DMS79 (cell line): ENCODE results near the gene LRP1B.

Experiments used
- DNase-seq: peaks from one replicate; lab custom pipeline; 2025; lab: John Stamatoyannopoulos, UW

Gene LRP1B

DNA sequence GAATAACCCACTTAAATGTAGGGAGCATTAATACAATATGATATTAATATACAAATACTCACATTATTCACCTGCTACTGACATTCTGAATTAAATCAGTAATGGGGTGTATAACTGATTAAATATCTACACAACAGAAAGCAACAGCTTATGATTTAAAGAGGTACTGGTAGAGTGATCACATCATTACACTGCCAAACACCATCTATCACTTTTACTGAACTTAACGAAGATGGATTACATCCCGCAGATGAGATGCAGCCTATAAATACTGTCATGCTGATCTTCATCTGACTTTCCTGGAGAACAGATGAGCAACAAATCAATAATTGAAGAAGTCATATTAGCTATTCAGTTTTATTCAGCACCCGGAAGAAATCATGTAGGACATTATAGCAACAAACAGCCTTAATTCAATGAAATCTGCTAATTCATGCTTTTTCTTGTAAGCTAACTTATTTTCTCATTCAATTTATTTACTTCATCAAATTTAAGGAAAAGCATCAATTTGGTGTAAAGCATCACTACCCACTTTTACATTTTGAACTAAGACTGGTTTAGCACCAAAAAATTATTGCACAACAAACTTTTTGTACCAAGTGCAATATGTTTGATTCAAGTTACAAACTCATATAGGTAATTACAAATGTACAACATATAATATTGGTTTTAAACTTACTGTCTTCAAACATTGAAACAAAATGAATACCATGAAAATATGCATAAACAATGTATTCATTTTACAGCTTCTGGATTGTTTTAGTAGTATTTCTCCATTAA lies 1509.0 kb downstream of the LRP1B start:
- no peak for DNase-seq

DNA sequence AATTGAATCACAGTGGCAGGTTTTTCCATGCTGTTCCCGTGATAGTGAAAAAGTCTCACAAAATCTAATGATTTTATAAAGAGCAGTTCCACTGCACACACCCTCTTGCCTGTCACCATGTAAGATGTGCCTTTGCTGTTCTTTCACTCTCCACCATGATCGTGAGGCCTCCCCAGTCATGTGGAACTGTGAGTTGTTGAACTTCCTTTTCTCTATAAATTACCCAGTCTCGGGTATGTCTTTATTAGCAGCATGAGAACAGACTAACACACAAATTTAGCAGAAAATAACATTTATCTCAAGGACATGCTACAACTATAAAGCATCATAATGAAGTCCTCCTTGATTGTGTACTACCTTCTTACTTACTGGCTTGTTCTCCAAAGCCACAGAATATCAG lies 1526.0 kb downstream of the LRP1B start:
- no peak for DNase-seq

DNA sequence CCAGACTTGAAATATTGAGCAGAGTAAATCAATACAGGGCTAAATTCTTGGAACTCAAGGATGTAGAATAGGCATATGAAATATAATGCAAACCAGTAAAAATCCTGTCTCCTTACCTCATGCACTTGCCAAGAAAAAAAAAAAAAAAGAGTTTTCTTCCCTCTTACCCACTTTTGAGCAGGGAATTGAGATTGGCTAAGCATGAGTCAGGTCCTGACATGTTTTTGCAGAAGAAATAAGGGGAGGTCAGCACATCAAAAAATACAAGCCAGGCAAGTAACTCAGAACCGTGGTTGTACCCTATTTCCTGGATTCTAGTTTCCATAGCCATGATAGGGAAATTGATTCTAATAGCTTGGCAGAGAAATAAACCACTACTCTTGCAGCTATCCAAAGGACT lies 1526.7 kb downstream of the LRP1B start:
- DNase-seq = no peak

DNA sequence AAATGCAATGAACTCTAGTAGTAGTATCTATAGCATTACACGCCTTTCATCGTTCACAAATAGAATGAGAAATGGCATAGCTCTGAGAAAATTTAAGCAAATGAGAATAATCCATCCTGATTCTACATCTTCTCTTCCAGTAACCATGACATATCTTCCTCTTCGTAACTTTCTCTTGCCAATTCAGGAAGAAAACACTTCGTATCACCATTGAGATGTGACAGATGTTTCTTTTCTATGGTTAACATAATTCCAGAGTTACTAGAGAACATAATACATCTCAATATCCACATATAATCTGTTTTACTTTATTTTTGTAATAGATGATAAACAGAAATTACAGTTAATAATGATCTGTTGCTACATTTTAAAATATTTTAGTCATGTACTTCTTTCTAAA lies 1527.4 kb downstream of the LRP1B start:
- DNase-seq = no peak

DNA sequence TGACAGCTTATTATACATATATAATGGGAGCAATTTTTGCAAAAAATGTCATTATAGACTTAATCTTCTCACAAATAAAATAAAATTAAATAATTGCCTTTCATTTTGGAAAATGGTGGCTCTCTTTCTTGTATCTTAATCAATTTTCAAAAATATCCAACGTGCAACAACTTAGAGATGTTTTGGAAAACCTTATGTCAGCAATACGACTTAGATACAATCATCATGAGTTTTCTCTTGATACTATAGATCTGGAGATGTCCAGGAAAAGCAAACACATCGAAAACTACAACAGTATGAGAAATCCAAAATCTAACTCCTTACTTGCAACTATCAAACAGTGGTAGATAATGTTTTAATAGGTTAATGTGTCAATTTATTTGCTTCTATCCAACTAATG lies 1529.0 kb downstream of the LRP1B start:
- no peak for DNase-seq

DNA sequence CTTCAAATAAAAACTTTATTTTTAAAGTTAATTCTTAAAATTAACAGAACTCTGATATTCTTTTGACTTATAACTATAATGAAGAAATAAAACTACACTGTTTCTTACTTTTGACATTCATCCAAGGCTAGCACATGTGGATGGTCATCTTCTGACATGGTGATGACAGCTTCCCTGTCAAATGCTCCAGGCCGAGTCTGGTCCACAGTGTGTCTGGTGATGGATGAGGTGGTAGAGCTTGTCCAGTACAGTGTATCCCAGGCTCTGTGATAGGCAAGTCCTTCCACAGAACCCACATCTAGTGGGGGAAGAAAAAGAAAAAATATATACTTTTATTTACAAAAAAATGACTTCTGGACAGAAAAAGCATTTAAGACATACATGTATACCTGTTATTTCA lies 1529.5 kb downstream of the LRP1B start:
- DNase-seq = no peak

DNA sequence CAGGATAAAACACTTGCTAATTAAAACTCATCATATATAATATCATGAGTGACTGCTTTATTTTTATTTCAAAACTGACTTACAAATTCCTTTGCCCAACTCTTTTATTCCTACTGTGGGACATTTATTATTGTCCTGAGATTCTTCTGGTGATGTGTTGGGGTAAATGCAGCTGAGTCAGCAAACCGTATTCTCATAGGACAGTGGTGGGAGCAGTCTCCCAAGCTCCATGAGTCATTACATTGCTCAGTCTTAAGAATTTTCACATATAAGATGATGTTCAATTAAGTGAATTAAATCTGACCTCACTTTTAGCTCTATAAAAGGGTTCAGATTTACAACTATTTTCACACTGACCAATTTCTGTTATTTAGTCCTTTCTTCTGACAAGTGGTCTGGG lies 1530.7 kb downstream of the LRP1B start:
- DNase-seq = no peak

DNA sequence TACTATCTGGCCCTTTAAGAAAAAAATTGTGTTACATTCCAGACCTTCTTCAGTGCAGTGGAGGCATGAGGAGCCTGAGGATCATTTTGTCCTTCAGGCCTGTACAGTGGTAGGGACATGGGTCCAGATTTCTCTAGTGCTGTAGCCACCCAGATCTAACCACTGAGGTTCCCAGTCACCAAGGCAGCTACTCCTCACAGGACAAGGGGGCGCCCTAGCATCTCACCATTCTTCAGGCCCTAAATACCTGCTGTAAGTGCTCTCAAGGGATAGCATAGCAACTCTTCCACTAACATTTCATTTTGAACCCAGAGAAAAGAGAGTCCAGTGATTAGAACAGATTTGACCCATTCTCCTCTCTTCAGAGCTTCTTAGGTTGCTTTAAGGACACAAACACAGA lies 1533.0 kb downstream of the LRP1B start:
- no peak for DNase-seq

DNA sequence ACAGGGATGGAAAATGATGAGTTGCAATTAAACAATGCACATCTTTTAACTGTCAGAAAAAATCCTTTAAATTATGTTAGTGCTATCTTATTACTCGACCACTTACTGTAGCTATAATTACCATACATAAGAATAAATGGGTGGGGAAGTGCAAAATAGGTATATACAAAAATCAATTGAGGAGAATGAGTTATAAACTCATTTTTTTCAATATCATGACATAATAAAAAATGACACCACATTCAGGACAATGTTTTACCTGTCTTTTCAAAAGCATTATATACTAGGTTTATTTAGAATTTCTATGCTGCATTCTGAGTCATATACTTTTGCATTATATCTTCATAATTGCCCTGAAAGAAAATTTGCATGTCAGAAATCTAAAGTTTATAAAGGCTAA lies 1533.6 kb downstream of the LRP1B start:
- no peak for DNase-seq

DNA sequence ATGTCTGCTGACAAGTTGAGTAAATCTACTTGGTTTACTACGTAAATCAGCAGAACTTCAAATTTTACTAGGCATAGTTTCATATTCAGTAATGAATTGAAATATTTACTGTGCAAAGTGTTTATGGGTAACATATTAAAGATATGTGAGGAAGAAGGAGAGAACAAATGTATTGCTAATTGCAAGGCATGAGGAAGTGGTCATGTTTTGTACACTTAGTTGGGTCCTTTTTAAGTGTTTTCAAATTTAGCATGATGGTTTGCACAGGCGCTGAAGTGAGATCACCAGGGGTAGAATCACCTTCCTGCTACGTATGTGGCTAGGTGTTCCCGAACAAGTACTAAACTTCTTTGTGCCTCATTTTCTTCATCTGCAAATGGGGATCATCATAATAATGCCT lies 1534.4 kb downstream of the LRP1B start:
- DNase-seq = no peak

DNA sequence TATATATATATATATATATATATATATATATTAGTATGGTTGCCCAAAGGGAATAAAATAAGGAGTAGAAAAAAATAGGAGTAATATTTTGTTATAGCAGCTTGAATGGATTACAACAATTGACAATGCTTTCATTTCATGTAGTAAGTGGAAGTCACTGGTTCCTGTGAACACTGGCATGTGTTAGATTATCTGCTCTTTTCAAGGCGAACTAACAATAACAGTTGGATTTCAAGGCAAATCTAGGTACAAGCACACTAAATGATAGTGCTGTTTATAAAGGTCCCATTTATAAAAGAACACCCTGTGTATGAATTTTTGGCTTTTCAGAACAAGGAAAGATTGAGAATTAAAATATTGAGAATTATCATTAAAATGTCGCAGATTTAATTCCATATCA lies 1535.7 kb downstream of the LRP1B start:
- DNase-seq = no peak

DNA sequence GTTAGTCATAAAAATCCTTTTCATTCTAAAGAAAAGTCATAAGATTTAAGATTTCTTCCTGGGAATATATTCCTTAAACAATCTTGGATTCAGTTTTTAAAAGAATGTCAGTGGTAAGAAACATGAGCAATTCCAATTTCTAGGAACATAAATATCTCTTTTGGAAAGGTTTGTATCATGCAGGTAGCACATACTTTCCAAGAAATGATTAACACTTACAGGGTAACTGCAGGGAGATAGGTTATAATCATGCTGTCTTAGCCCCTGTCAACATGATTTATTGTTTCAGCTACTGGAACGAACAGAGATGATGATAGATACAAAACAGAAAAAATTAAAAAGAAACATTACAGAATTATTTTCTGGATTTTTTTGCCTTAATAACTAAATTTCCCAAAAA lies 1537.7 kb downstream of the LRP1B start:
- no peak for DNase-seq

DNA sequence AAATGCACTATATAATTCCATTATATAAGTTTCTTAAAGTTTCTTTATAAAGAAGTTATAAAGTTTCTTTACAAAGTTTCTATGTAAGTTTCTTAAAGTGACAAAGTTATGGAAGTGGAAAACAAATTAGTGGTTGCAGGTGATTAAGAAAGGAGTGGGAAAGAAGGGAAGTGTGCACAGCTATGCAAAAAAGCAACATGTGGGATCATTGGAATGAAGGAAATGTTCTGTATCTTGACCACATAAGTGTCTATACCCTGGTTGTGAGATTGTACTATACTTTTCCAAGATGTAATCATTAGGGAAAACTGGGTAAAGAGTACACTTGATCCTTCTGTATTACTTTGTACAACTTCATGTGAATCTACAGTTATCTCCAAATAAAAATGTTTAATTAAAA lies 1541.1 kb downstream of the LRP1B start:
- DNase-seq = no peak

DNA sequence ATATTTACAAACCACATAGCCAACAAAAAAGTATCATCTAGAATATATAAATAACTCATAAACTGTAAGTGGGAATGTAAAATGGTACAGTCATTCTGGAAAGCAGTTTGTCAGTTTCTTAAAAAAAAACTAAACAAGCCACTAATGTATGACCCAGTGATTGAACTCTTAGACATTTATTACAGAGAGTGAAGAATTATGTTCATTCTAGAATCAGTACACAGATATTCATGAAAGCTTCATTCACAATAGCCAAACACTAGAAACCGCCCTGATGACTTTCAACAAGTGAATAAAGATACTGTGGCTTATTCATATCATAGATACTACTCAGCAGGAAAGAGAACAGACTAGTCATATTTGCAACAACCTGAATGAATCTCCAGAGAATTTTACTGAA lies 1541.5 kb downstream of the LRP1B start:
- DNase-seq = no peak

DNA sequence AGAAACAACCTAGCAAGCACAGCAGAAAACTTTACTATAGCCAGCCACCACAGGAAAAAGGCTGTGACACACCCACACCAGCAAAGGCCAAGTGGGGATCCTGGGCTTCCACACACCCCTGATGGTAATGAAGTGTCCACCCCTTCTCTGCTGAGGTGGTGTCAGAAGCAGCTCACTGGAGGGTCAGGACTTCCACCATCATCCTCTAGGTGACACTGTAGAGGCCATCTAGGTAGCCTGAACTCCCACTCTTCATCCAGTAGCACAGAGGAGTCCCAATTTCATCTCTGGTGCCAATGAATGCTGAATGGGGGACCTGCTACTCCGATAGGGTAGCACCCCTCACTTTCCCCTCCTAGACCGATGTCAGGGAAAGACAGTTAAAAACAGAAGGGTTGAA lies 1544.4 kb downstream of the LRP1B start:
- DNase-seq = no peak

DNA sequence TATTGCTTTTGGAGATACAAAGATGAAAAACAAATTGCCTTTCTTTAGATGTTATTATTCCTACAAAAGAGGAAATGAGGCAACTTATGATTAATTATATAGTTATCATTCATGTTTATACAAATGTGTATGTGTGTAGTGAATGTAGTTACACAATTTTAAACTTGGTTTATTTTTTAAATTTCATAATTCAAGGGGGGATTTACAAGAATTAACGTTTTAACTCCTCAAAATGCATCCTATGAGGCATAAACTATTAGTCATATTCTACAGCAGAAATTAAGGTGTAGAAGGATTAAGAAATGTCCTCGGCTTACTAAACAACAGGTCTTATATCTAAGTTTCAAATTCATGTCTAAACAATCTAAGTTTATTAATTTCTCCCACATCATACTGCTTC lies 1545.8 kb downstream of the LRP1B start:
- no peak for DNase-seq

DNA sequence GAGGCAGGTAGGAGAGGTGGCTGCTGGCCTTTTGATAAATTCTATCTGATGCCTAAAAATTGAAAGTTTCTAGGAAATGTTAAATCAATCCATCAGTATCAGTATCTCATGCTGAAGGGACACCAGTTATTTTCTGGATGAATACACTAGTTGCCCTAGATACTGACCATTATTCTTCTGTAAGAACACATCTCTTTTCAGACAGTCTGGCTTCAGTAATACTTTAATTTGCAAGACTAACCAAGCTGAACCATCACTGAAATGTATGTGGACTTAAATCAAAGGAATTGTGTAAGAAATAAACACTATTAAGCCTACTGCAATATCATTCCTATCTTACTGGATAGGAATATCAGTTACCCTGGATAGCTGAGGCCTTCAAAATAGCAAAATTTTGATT lies 1546.3 kb downstream of the LRP1B start:
- no peak for DNase-seq

DNA sequence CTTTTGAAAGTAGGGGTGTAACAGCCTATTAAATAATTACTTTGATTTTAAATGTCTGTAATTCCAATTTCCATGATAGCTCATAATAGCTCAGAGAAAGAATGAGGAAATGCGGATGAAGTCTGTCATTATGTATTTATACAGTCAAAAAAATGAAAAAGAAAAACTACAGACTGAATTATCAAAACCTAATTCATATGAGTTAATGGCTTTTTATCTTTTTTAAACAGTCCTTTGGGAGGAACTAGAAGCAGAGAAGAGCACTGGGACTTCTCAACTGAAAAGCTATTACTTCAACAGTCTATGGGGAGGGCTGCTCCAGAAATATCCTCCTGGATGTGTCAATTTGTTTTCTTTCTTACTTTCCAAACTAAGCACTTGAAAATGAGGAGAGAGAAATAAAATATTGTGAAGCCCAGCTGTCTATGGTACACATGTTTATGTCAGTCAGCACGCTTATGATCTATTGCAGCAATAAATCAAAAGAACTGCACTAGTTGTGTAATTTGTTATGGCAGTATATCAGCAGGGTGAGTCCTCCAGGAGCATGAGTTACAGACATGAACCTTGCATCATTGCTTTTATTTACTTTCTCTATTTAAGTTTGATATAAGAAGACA lies 1550.2 kb downstream of the LRP1B start:
- no peak for DNase-seq

DNA sequence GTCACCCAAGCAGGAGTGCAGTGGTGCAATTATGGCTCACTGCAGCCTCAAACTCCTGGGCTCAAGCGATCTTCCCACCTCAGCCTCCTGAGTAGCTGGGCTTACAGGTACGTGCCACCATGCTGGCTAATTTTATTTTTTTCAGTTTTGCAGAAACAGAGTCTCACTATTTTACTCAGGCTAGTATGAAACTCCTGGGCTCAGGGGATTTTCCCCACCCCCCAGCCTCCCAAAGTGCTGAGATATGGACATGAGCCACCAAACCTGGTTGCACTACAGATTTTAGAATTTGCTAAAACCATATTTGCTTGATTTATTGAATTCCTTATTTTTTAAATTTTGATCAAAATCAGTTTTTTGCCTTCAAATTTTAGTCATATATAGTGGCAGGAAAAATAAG lies 1553.4 kb downstream of the LRP1B start:
- no peak for DNase-seq

DNA sequence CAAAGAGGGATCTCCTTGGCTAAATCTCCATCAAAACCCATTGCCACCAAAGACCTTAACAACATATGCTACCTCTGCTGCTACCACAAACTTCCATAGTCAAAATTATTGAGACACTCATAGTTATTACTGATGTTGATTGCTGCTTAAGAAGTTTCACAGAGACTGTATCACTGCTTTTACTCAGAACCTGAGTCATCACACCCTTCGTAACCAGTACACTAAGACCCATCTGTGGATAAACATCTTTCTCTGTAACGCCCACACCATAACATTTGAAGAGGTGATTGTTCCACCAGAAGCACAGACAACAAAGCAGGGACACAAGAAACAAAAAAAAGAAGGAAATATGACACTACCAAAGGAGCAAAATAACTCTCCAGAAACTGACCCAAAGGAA lies 1563.1 kb downstream of the LRP1B start:
- no peak for DNase-seq

DNA sequence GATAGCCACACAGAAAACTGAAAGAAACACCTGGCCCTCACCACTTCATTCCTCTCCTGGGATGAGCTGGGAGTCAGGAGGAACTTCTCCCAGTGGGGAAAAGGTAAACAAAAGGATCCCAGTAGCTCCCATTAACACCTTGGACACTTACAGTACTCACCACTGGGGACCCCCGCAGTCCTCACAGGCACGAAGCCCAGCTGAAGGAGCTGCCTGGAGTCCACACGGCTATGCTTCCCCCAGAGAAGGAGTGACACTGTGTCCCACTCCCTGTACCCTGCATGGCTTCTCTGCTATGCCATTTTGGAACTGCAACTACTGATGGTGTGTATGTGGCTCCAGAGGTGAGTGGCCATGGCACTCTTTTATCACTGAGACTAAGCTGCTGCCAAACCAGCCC lies 1565.1 kb downstream of the LRP1B start:
- DNase-seq = no peak

DNA sequence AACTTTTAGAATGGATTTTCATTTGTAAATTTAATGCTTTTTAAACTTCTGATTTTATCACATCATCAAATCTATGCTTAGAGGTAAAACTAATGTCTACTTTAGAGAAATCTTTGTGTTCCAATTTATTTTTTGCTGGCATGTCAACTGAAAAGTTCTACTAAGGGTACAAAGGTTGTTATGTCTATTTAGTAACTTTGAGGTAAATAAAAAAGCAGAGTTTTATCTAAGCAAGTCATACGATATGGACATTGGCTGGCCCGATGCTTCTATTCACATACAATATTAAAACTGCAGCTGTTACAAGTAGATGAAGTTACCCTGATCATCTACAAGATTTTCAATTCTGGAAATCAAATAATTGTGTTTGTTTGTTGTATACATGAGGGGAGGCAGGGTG lies 1575.1 kb downstream of the LRP1B start:
- no peak for DNase-seq

DNA sequence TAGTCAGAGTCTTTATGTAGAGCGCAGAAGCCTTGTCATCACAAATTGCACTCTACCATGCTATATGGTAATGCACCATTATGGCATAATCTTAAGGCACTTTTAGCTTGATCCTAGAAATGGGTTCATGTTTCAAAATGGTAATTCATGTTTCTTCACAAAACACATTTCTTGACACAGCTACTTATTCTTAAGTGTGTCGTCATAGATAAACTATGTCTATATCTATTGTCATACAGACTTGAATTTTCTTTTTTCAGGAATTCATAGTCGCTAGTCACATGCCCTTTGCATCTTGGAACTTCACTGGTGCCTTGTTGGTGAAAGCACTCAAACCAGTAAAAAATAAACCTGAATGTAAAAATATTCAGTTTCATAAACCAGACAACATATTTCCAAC lies 1578.2 kb downstream of the LRP1B start:
- no peak for DNase-seq

DNA sequence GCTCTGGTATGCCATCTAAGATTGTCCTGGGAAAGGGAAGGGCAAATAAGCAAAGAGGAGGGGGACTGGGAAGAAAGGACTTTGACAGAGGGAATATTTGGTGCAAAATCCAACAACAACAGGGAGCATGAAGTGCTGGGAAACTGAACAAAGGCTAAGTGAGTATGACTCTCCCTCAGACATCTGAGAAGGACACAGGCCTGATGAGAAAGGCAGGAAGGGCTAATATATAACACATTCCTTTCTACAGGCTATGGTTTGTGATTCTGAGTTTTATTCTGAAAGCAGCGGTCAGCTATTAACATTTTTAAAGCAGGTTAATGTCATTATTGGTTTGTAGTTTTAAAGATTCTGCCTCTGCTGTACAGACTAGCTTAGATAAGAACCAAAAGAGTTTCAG lies 1579.5 kb downstream of the LRP1B start:
- DNase-seq = no peak
